WTC11 (cell line): Measurements from ENCODE around the gene KBTBD7. TPM values are rescaled to one million over a fixed set of nuclear protein-coding genes. Genes with fewer than 3 reads are reported as not detected.
A peak's percentile ranks its signal among the peaks of the same experiment; 100 is the strongest.

Experiments
- ATAC-seq: fragments of 200-7000 bp; cut with Tn5 transposase; 2 replicates; pipeline ENCODE4 v1.10.0; 2021; ENCODE audit warnings: mild to moderate bottlenecking, moderate library complexity
- CTCF ChIA-PET: fragments of 300-600 bp; sonication (Branson Sonifier 250); formaldehyde crosslinking; loops from one replicate; lab custom pipeline; 2021; ENCODE audit warnings: antibody characterized with exemption; lab: Charles Lee
- POLR2A ChIA-PET: fragments of 350-600 bp; sonication (Branson Sonifier 250); formaldehyde crosslinking; loops from one replicate; lab custom pipeline; 2021; ENCODE audit warnings: antibody characterized with exemption; lab: Charles Lee
- DNase-seq: peaks from one replicate; pipeline ENCODE4 v3.0.0; 2021; ENCODE audit warnings: low spot score
- H3K27ac Mint-ChIP-seq: 2 replicates; pipeline ENCODE4 v1.8.0; 2021; ENCODE audit warnings: mixed read lengths
- H3K27me3 Mint-ChIP-seq: 2 replicates; pipeline ENCODE4 v1.8.0; 2021; ENCODE audit warnings: low read depth, mild to moderate bottlenecking, moderate library complexity, mixed read lengths
- H3K36me3 Mint-ChIP-seq: 2 replicates; pipeline ENCODE4 v1.8.0; 2021; ENCODE audit warnings: mixed read lengths
- H3K4me1 Mint-ChIP-seq: 2 replicates; pipeline ENCODE4 v1.8.0; 2022; ENCODE audit warnings: mixed read lengths
- H3K4me3 Mint-ChIP-seq: 2 replicates; pipeline ENCODE4 v1.8.0; 2021; ENCODE audit warnings: mild to moderate bottlenecking, moderate library complexity, mixed read lengths
- H3K9me3 Mint-ChIP-seq: 2 replicates; pipeline ENCODE4 v1.8.0; 2021; ENCODE audit warnings: mixed read lengths
- CBFB ChIP-seq: sonication (generic); formaldehyde crosslinking; IDR thresholded peaks from 2 replicates; pipeline ENCODE4 v1.8.1; 2022; ENCODE audit warnings: mild to moderate bottlenecking, low read depth, missing genetic modification reagents
- EMX1 ChIP-seq: fragments of 250-450 bp; sonication (Bioruptor Pico); IDR thresholded peaks from 2 replicates; pipeline ENCODE4 v1.8.0; 2021; ENCODE audit warnings: mild to moderate bottlenecking
- ESRRA ChIP-seq: sonication (generic); formaldehyde crosslinking; IDR thresholded peaks from 2 replicates; pipeline ENCODE4 v1.8.1; 2022; ENCODE audit warnings: mild to moderate bottlenecking, missing genetic modification reagents, borderline replicate concordance
- ETV6 ChIP-seq: sonication (generic); formaldehyde crosslinking; IDR thresholded peaks from 2 replicates; pipeline ENCODE4 v1.8.1; 2022; ENCODE audit warnings: mild to moderate bottlenecking, missing genetic modification reagents
- FOXK1 ChIP-seq: sonication (generic); formaldehyde crosslinking; IDR thresholded peaks from 2 replicates; pipeline ENCODE4 v1.8.0; 2022; ENCODE audit warnings: mild to moderate bottlenecking, moderate library complexity, missing genetic modification reagents
- GRHL2 ChIP-seq: fragments of 250-450 bp; sonication (Bioruptor Pico); IDR thresholded peaks from 2 replicates; pipeline ENCODE4 v1.8.0; 2022; ENCODE audit warnings: mild to moderate bottlenecking, moderate library complexity; ENCODE audit not compliant: insufficient replicate concordance, severe bottlenecking
- HMGA2 ChIP-seq: fragments of 250-450 bp; sonication (Bioruptor Pico); IDR thresholded peaks from 2 replicates; pipeline ENCODE4 v1.4.0; 2021; ENCODE audit warnings: mild to moderate bottlenecking, moderate library complexity
- MAX ChIP-seq: sonication (generic); formaldehyde crosslinking; IDR thresholded peaks from 2 replicates; pipeline ENCODE4 v1.8.0; 2022; ENCODE audit warnings: mild to moderate bottlenecking, missing genetic modification reagents
- MYBL2 ChIP-seq: sonication (generic); formaldehyde crosslinking; IDR thresholded peaks from 2 replicates; pipeline ENCODE4 v1.8.1; 2023; ENCODE audit warnings: mild to moderate bottlenecking, moderate library complexity, missing genetic modification reagents
- NR2C2 ChIP-seq: sonication (generic); formaldehyde crosslinking; IDR thresholded peaks from 2 replicates; pipeline ENCODE4 v1.8.0; 2022; ENCODE audit warnings: mild to moderate bottlenecking, missing genetic modification reagents
- PREB ChIP-seq: sonication (generic); formaldehyde crosslinking; IDR thresholded peaks from 2 replicates; pipeline ENCODE4 v1.8.1; 2022; ENCODE audit warnings: mild to moderate bottlenecking, missing genetic modification reagents, moderate library complexity, borderline replicate concordance
- SMAD4 ChIP-seq: sonication (generic); formaldehyde crosslinking; IDR thresholded peaks from 2 replicates; pipeline ENCODE4 v1.8.0; 2022; ENCODE audit warnings: mild to moderate bottlenecking, missing genetic modification reagents
- SOX15 ChIP-seq: fragments of 250-450 bp; sonication (Bioruptor Pico); IDR thresholded peaks from 2 replicates; pipeline ENCODE4 v1.9.0; 2021; ENCODE audit warnings: mild to moderate bottlenecking
- SP1 ChIP-seq: sonication (generic); formaldehyde crosslinking; conservative IDR thresholded peaks from 2 replicates; pipeline ENCODE4 v1.8.1; 2022; ENCODE audit warnings: missing genetic modification reagents
- STAT6 ChIP-seq: sonication (generic); formaldehyde crosslinking; conservative IDR thresholded peaks from 2 replicates; pipeline ENCODE4 v1.8.1; 2023; ENCODE audit warnings: mild to moderate bottlenecking, low read depth, missing genetic modification reagents, moderate library complexity
- TEAD4 ChIP-seq: sonication (generic); formaldehyde crosslinking; IDR thresholded peaks from 2 replicates; pipeline ENCODE4 v1.8.0; 2022; ENCODE audit warnings: mild to moderate bottlenecking, missing genetic modification reagents
- TP53 ChIP-seq: sonication (generic); formaldehyde crosslinking; IDR thresholded peaks from 2 replicates; pipeline ENCODE4 v1.8.1; 2023; ENCODE audit warnings: mild to moderate bottlenecking, missing genetic modification reagents
- USF1 ChIP-seq: sonication (generic); formaldehyde crosslinking; IDR thresholded peaks from 2 replicates; pipeline ENCODE4 v1.8.0; 2022; ENCODE audit warnings: mild to moderate bottlenecking, missing genetic modification reagents
- ZNF138 ChIP-seq: sonication (generic); formaldehyde crosslinking; conservative IDR thresholded peaks from 2 replicates; pipeline ENCODE4 v1.8.1; 2022; ENCODE audit warnings: mild to moderate bottlenecking, moderate library complexity, missing genetic modification reagents
- ZNF219 ChIP-seq: sonication (generic); formaldehyde crosslinking; IDR thresholded peaks from 2 replicates; pipeline ENCODE4 v1.8.0; 2023; ENCODE audit warnings: missing genetic modification reagents, mild to moderate bottlenecking, borderline replicate concordance
- ZNF263 ChIP-seq: sonication (generic); formaldehyde crosslinking; IDR thresholded peaks from 2 replicates; pipeline ENCODE4 v1.8.1; 2022; ENCODE audit warnings: low read depth, mild to moderate bottlenecking, moderate library complexity, missing genetic modification reagents
- ZNF281 ChIP-seq: sonication (generic); formaldehyde crosslinking; IDR thresholded peaks from 2 replicates; pipeline ENCODE4 v1.8.0; 2023; ENCODE audit warnings: mild to moderate bottlenecking, missing genetic modification reagents
- total RNA-seq: library from RNA; stranded (reverse); gene quantifications from 3 replicates; pipeline ENCODE4 v1.2.3, GENCODE V29; 2021

The KBTBD7 gene
- total RNA-seq, 1 experiment from 2014 or later, result 15.7 TPM

GRCh38 chr13:41236369-41236768, 42.0 kb upstream of the KBTBD7 start:
- TF ChIP-seq MYBL2 (CRISPR knock-in tag), result no peak
- TF ChIP-seq, all 79 proteins: peak for 0
- CTCF ChIA-PET, result no interaction called here
- no peaks in the 10 kb centered on the region for H3K27me3 Mint-ChIP-seq
- DNase-seq (no peak), ATAC-seq (no peak)
- H3K4me3 Mint-ChIP-seq, result no peak overlapping the region
- H3K27ac Mint-ChIP-seq, result no peak overlapping the region
- POLR2A ChIA-PET, result interaction anchor here (0.7 kb wide), 1 partner anchor 34 kb away, joined by 3 read pairs; no protein-coding TSS in a partner anchor
- H3K9me3 Mint-ChIP-seq, result no peaks in the 10 kb centered on the region
- peaks cover 6% of the 10 kb centered on the region for H3K4me1 Mint-ChIP-seq
- peaks cover 20% of the 10 kb centered on the region for H3K36me3 Mint-ChIP-seq

- ChIA-PET POLR2A (no interaction called here), CTCF (no interaction called here)
- no peak overlapping the region for H3K27ac Mint-ChIP-seq
- TF ChIP-seq ZNF138 (CRISPR knock-in tag) (no peak), ZNF263 (no peak), USF1 (CRISPR knock-in tag) (no peak), ESRRA (no peak), EMX1 (CRISPR knock-in tag) (no peak), FOXK1 (no peak), SP1 (CRISPR knock-in tag) (no peak), CBFB (no peak), ETV6 (CRISPR knock-in tag) (no peak), MAX (CRISPR knock-in tag) (no peak), HMGA2 (CRISPR knock-in tag) (no peak), SOX15 (CRISPR knock-in tag) (no peak), SMAD4 (CRISPR knock-in tag) (no peak), TP53 (no peak), GRHL2 (no peak), PREB (no peak)
- no peak overlapping the region for H3K4me3 Mint-ChIP-seq
- no peaks in the 10 kb centered on the region for H3K9me3 Mint-ChIP-seq
- DNase-seq, result no peak
- H3K27me3 Mint-ChIP-seq, result no peaks in the 10 kb centered on the region
- peaks cover 14% of the 10 kb centered on the region for H3K36me3 Mint-ChIP-seq
- H3K4me1 Mint-ChIP-seq, result peaks cover 10% of the 10 kb centered on the region
- no peak for ATAC-seq
These were observed 38.5 kb upstream of the KBTBD7 start for GRCh38 chr13:41232578-41233480.

- CTCF ChIA-PET, result interaction anchor here (0.8 to 1.4 kb wide), 2 partner anchors 9 to 16 kb away, joined by 4 to 5 read pairs; no protein-coding TSS in a partner anchor
- POLR2A ChIA-PET, result no interaction called here
- TF ChIP-seq ZNF281 (CRISPR knock-in tag) (no peak), ZNF219 (CRISPR knock-in tag) (no peak), NR2C2 (CRISPR knock-in tag) (no peak), MYBL2 (CRISPR knock-in tag) (no peak), TEAD4 (no peak), STAT6 (CRISPR knock-in tag) (no peak), ZNF263 (no peak)
These were observed 37.4 kb upstream of the KBTBD7 start for GRCh38 chr13:41231786-41232185.

More at GRCh38 chr13:41231786-41232185, 37.4 kb upstream of the KBTBD7 start:
- Mint-ChIP-seq H3K27ac (peak overlapping the region; percentile 20; the same call in 1 of the 2 replicates), H3K9me3 (no peaks in the 10 kb centered on the region), H3K36me3 (peaks cover 14% of the 10 kb centered on the region), H3K27me3 (no peaks in the 10 kb centered on the region), H3K4me1 (peaks cover 10% of the 10 kb centered on the region), H3K4me3 (no peak overlapping the region)
- DNase-seq, result no peak
- ATAC-seq, result peak; percentile 52; the same call in 1 of the 2 replicates
